NCI-H187 (cell line): ENCODE results near the gene TFAP2C.
A peak's percentile ranks its signal among the peaks of the same experiment; 100 is the strongest.

Experiments
- DNase-seq, 2 experiments: peaks; one replicate each; lab custom pipeline; 2025; lab: John Stamatoyannopoulos, UW

TFAP2C gene

DNA sequence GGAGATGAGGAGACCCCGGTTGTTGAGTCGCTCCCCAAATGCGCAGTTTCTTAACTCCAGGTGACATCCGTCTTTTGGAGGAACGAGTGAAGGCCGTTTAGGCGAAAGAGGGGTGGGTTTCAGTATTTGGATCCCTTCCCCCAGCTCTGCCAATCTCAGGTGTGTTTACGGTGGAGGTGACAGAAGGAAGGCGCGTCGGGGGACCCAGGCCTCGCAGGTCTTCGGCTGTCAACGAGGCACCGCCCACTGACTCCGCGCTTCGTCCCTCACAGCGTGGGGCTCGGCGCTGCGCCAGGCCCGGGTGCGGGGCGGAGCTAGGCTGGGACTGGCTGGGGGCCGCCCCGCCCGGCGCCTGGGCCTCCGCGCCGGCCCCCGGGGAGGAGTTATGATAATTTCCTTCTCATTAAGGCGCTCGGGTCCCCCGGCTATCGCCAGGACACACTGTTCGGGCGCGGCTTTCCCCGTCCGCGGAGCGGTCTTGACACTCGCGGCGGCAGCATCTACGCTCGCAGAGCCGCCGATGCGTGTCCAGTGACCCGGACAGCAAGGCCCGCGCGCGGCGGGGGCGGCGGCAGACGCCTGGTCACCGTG, at the start of gene TFAP2C:
Gene TFAP2C, plus strand, starts transcription at position 434 of the 591 bp plus-strand sequence. CDS start 239 bp downstream, outside the sequence.
- peak; percentile 19 to 67 for DNase-seq

DNA sequence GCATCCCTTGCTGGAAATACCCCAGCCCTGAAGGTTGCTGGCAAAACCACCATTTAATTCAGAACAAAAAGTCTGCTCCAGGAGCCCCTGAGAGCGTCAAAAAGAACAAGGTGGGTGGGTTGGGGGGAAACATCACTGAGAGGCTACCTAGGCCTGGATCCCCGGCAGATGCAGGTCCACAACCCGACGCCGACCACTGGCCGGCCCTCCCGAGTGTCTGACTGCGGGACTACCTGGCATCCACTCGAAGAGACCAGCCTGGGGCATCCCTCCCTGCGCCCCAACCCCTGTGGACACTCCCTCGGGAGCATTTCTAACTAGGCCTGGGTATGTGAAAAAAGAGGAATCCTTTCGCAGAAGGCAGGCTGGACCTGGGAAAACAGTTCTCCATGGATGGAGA, 48.9 kb upstream of the TFAP2C start:
- no peak for DNase-seq

DNA sequence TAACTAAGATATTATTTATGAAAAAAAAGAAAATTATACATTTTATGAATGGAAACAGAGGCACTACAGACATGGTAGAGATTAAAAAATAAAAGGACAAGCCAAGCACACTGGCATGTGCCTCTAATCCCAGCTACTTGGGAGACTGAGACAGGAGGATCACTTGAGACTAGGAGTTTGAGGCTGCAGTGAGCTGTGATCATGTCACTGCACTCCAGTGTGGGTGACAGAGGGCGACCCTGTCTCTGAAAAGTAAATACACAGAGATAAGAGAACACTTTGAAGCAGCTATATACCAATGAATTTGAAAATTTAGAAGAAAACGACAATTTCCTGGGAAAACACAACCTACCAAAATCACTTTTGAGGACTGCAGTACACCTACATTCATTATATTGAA, 47.4 kb upstream of the TFAP2C start:
- no peak for DNase-seq

DNA sequence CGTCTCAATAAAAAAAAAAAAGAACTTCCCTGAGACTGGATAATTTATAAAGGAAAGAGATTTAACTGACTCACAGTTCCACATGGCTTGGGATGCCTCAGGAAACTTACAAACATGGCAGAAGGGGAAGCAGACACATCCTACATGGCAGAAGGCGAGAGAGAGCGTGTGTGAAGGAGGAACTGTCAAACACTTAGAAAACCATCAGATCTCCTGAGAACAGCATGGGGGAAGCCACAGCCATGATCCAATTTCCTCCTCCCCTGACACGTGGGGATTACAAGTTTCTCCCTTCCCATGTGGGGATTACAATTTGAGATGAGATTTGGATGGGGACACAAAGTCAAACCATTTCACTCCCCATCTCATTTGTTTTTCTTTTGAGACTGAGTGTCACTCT, 46.6 kb upstream of the TFAP2C start:
- DNase-seq, result no peak

DNA sequence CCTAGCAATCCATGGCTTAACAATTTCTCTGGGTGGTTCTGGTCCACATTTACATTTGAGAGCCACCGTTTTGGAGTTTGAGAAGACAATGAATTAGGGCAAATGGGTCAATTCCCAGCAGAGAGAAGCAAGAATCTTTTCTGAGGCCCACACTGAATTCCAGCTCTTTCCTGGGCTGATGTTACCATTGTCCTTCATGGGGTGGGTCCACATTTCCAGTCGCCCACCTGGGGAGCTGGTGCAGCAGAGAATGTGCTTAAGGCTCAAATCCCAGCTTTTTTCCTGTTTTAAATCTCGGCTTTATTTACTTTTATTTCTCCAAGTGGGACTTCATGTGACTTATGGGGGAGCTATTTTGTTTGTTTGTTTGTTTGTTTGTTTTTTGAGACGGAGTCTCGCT, 44.2 kb upstream of the TFAP2C start:
- DNase-seq, result no peak

DNA sequence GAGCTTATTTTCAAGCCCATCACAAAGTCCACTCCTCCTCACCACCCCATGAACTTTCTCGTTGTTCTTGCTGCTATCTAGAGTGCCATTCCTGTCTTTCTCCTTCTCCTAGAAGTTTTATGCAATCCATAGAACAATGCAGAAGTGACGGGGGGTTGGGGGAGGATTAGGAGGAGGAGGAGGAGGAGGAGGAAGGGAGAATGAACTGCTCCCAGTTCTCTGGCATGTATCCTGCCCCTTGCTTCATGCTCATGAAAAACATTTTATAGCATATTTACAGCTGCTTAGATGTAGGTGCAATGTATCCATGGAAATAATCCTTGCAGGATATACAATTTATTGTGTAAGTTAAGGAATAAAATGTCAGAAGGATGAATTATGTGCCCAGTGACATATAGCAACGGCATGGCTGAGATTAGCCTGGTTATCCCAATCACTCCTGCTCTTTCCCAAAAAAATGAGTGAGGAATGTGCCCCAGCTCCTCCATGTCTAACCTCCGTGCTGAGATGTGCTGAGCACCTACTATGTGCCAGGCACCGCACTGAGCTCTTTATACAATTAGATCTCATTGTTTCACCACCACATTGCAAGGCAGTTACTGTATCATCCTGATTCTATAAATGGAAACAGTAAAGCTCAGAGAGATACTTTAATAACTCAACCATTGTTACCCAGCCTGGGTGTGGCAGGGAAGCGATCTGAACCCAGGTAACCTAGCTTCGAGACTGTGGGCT, 41.6 kb upstream of the TFAP2C start:
- DNase-seq, result no peak

DNA sequence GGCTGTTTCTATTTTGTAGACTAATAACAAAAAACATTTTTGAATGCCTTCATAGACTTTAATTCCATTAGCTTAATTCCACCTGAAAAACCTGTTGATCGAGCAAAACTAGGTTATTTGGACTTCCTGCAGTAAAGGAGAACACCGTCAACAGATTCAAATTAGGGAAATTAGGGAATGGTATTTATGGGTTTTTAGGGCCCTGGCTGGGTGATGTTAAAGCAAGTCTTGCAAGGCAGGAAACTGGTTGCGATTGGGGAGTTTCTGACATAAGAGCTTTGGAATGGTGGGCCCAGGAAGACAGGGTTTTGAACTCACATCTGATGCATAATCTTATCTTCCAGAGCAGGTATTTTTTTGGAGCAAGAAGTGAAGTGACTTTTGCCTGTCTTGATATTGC, 40.1 kb upstream of the TFAP2C start:
- DNase-seq, result no peak

DNA sequence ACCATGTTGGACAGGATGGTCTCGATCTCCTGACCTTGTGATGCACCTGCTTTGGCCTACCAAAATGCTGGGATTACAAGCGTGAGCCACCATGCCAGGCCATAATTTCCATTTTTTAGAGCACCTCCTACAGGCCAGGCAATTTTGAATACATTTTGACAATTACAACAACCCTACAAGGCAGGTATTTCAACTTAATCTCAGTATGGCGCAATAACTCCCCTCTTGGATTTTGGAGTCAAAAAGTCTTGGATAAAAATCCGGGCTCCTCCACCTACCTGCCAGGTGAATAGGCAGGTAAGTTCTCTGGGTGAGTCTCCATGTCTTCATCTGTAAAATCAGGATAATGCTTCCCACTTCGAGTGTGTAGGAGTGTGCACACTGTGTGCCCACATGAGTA, 39.5 kb upstream of the TFAP2C start:
- DNase-seq, result no peak

DNA sequence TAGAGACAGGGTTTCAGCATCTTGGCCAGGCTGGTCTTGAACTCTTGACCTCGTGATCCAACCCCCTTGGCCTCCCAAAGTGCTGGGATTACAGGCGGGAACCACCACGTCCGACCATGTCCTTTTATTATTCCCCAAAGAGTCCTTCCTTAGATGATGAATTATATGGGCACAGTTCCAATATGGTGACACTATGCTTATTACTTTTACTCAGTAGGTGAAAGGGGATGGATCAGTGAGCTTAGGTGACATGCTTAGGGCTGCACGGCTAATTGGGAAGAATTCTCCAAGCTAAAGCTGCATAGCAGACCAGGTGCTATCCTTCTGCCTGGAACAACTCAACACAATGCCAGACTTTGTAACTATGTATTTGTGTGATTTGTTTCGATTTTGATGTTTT, 38.2 kb upstream of the TFAP2C start:
- no peak for DNase-seq

DNA sequence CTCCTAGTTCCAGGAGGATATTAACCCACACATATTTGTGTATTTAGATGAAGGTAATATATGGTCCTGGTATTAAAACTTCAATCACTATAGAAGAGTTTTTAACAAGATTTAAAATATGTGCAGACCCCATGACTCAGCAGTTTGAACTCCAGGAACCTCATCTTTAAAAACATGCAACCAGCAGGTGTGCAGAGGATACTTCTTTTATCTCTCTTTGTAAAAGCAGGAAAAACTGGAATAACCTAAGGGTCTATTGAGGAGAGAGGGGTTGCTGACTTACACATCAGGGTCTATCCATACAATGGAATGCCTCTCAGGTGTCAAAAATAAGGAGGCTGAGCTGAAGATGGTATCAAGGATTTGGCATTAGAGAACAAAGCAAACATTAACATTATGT, 36.9 kb upstream of the TFAP2C start:
- no peak for DNase-seq

DNA sequence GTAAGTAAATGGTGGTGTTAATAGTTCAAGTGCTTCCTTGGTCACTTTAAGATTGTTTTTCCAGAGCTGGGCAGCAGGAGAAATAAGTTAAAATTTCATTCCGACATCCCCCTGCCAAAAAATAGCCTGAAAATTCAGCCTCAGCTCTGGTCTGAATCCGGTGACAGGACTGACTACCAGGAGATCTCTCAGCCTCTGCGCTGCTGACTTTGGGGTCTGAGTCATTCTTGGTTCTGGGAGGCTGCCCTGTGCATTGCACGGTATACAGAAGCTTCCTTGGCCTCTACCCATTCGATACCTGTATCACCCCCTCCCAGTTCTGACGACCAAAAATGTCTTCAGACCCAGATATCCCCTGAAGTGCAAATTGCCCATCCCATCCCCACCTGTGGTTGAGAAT, 36.3 kb upstream of the TFAP2C start:
- DNase-seq, result no peak

DNA sequence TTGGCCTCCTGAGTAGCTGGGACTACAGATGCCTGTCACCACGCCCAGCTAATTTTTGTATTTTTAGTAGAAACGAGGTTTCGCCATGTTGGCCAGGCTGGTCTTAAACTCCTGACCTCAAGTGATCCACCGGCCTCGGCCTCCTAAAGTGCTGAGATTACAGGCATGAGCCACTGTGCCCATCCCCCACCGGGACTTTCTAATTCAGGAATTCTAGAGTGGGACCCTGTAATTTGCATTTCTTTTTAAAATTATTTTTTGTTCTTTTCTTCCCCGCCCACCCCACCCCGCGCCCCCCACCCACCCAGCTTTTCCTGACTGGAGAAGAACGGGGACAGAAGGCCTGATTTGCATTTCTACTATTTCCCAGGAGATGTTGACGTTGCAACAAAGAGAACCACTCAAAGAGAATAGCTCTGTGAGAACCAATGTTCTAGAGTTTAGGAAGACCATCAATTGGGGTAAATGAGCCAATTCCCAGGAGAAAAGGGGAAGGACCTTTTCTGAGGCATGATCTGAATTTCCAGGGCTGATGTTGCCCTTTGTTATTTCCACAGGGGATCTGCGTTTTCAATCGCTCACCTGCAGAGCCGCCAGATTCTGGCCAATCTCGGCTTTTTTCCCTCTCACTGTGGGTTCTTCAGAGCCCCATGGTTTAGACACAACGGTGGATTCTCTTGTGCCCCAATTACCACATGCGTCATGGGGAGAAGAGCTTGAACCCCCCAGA, 33.2 kb upstream of the TFAP2C start:
- DNase-seq, result no peak

DNA sequence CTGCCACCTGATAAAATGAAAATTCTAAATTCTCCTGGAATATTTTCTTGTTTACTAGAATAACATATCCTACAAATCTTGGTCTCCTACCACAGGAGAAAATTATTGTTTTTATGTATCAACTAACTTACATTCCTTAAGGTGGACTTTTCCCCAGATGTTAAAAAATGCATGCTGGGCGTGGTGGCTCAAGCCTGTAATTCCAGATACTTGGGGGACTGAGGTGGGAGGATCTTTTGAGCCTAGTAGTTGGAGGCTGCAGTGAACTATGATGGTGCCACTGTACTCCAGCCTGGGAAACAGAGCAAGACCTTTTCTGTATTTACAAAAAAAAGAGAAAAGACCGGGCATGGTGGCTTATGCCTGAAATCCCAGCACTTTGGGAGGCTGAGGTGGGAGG, 27.9 kb upstream of the TFAP2C start:
- no peak for DNase-seq

DNA sequence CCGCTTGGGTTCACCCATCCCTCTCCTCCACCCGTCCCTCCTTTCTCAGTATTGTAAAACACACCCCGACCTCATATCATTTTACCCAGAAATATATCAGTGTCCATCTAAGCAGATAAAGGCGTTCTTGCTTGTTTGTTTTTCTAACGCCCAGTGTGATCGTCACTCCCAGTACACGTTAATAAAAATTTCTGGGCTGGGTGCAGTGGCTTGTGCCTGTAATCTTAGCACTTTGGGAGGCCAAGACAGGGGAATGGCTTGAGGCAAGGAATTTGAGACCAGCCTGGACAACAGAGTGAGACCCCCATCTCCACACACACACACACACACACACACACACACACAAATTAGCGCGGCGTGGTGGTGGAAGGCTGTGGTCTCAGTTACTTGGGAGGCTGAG, 24.4 kb upstream of the TFAP2C start:
- DNase-seq, result no peak

DNA sequence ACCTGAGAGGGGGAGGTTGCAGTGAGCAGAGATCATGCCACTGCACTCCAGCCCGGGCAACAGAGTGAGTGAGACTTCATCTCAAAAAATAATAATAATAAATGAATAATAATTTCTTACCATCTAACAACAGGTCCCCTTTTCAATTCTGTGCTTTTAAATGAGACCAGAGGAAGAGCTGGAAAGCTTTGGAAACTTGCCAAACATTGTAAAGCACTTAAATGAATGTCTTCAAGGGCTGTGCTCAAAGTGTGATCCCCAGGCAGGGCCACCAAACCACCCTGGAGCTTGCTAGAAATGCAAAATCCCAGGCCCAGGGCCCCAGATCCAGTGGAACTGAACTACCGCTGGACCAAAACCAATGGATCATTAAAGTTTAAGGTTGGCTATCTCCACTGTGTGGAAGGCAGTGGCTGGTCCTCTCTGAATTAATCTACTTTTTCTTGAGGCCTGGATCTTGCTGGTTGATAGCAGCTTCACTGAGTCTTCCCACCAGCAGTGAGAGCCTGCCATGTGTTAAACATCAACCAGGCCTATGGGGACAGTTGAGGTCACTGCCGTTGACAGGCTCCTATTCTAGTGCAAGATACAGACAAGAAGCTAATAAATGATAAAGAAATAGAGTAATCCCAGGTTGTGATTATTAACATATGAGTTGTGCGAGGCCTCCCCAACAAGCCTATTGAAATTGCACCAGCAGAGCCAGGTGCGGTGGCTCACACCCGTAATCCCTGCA, 23.7 kb upstream of the TFAP2C start:
- no peak for DNase-seq

DNA sequence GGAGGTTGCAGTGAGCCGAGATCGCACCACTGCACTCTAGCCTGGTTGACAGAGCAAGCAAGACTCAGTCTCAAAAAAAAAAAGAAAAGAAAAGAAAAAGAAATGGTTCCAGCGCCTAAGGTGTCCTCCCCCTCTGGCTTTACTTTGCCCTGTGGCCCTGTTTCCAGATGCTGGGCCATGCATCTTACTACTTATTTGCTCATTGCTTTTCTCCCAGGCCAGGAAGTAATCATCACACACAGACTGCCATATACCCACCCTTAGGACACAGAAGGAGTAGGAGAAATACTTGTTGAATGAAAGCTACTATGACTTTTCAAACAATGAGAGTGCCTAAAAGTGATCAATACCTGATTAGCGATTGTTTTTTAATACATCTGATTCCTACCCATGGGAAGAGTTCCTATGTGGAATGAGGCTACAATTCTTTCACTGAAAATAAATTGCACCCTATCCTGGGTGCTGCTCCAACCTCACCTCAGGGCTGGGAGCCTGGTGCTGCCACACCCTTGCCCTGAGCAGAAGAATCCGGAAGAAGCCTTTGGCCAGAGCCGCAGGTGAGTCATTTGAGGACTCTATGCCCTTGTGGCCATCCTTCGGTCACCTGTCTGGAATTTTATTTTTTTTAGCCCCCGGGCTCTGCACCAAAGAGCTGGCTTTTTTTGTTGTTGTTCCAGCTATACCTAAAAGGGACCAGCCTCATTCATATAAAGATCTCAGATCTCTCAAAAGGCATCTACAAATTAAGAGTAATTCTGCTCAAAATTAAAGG, 22.7 kb upstream of the TFAP2C start:
- DNase-seq, result no peak

DNA sequence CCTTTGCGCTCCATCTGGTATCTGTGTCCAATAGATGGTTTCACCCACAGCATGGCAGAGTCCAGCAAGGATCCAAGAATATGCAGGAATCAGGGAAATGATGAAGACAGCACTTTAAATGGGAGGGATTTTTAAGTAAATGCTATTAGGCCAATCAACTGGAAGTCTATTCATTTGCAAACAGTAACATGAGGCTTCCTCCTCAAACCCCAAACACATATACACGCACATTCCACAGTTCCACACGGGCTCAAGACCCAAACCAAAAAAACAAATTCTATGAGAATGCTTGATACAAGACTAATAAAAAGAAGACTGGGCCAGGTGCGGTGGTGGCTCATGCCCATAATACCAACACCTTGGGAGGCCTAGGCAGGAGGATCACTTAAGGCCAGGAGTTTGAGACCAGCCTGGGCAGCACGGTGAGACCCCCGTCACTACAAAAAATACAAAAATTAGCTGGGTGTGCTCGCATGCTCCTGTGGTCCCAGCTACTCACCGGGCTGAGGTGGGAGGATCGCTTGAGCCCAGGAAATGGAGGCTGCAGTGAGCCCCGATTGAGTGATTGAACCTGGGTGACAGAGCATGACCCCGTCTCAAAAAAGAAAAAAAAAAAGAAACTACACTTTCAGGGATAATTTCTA, 21.9 kb upstream of the TFAP2C start:
- no peak for DNase-seq

DNA sequence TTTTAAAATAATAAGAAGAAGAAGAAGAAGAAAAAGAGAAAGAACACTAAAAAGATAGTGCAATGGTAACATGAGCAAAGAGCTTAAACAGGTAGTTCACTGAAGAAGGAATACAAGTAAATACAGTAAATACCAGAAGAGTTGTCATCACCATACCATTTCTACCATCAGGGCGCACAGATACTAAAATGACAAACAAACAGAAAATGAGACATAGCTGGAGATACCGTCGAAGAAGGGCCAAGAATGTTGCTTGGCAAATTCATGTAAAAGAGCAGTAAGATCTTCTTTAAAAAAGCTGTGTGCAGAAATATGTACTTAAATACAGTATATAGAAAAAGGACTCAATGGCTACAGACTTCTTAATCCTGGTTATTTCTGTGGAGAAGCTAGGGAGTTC, 20.7 kb upstream of the TFAP2C start:
- DNase-seq, result no peak

DNA sequence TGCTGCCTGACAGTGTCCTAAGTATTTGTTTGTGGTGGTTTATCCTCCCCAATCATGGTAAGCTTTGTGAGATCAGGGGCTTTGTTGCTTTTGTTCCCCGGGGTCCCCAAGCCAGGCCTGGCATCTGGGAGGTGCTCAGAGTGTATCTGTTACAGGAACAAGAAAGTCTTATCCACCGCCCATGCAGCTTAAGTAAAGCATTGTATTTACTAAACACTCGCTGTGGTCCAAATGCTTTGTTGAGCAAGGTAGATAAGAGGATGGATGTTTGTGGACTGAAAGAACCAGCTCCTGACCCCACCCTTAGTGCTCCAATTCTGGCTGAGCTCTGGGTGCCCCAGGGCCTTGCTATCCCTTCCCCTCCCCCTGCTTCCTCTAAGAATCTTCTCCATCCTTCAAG, 19.8 kb upstream of the TFAP2C start:
- DNase-seq, result no peak

DNA sequence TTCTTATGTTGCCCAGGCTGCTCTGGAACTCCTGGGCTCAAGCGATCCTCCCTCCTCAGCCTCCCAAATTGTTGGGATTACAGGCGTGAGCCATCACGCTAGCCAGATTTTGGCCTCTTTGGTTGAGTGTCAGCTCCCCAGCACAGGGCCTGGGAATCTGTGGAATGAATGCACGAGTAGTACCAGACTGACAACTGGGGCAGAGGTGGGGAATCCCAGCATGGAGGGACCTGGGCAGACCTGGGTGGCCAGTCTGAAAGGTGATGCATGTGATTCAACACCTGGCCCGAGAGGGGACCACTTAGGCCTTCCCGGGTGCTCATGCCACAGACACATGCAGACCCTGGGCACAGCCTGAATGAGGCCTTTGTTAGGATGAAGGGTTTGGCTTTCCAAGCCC, 19.0 kb upstream of the TFAP2C start:
- no peak for DNase-seq

DNA sequence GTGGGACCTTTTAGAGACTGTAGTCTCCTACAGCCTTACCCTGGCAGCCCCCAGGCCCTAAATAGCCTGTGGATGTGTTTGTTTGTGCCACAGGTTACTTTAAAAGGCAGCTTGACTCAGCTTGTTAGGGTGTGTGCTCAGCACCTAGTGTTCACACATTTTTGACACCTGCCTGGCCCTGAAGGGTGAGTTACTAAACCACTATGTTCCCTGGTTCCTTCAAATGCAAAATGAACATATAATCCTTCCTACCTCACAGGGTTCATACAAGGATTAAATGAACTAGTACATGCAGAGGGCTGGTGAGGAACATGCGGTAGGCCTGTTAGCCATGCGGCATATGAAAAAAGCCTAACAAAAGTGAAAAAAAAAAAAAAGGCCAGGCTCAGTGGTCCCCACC, 14.9 kb upstream of the TFAP2C start:
- DNase-seq, result no peak
